G401.6 (cell line): ENCODE measurements around the gene SIAH3.

ENCODE experiments used
- FAIRE-seq: peaks from 2 replicates; lab custom pipeline; 2012; peaks lifted over from hg19 to GRCh38; lab: Jason Lieb, UNC

Gene SIAH3

DNA sequence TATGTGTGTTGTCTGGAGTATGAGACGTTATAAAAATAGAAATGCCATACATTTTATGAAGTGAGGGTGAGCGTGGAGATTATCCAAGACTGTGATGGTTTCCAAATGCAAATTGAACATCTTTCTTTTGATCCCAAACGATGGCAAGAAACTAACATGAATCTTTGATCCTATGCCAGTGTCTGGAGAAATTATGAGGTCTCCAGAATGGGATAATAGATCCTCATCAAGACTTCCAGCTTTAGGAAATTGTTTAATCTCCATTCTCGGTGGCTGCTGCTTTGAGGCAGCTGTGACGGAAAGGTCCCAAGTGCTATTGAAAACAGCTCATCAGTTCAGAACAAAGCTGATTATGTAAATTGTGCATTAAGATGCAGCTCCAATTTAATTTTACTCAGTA is 118.6 kb downstream of the SIAH3 start:
- no peak for FAIRE-seq

DNA sequence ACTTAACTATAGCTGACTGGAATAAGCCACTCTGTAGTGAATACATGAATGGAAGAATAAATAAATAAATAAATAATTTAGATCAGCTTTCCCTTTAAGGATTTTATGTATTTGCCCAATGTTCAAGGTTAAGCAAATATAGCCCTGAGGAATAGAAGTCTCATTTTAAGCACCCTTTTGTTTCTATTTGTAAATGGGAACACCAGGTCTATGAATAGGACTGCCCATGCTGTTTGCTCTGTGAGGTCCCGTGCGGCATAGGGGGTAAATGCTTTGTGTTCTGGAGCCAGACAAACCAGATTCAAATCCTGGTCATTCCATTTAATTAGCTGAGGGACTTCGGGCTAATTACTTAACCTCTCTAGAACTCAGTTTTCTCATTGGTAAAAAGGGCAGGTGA is 120.1 kb downstream of the SIAH3 start:
- FAIRE-seq = no peak

DNA sequence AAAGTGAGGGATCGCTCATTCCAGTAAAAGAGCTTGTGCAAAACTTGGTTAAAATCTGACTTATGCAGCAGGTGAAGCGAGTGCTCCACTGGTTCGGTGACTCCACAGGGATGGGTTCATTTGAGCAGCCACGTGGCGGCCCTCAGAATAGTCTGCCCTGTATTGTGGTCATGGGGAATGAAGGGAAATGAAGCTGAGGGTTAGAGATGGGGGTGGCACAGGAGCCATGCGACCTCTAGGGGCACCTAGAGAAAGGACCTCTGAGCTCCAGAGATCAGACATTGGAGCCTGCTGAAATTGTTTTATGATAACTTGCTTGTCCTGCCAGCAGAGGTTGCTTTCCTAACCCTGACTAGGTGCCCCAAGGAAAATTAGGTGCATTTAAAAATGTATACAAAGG is 122.8 kb downstream of the SIAH3 start:
- FAIRE-seq = no peak
